K562 (cell line): ENCODE results near the gene POU2AF3. TPM values are rescaled to one million over a fixed set of nuclear protein-coding genes. Genes with fewer than 3 reads are reported as not detected.

ENCODE experiments used
- ATAC-seq: fragments of 200-7000 bp; cut with Tn5 transposase; 3 replicates; pipeline ENCODE4 v1.9.1; 2020; ENCODE audit warnings: moderate library complexity
- BruUV-seq: library from RNA; stranded (reverse); fragments of 400-500 nt; replicated peaks from 2 replicates; lab custom pipeline; 2021; lab: Mats Ljungman, UMichigan
- CTCF ChIA-PET: fragments of 300-600 bp; formaldehyde crosslinking; extraction: SDS; loops from one replicate; lab custom pipeline; 2021; ENCODE audit warnings: low intra/inter-chr PET ratio; lab: Yijun Ruan, JAX
- POLR2A ChIA-PET: fragments of 300-600, 350-650 bp; sonication (Branson Sonifier 250); formaldehyde crosslinking; extraction: SDS; loops from one replicate; lab custom pipeline; 2021; ENCODE audit warnings: antibody characterized with exemption, inconsistent platforms; lab: Yijun Ruan, JAX
- DNase-seq, 4 experiments: peaks; one replicate each; pipeline versions ENCODE4 v3.0.0 to v3.0.0-alpha.2; 2011 to 2018; ENCODE audit warnings: low spot score in 3 of 4, mixed read lengths in 3 of 4; ENCODE audit errors: extremely low read depth in 1 of 4
- FAIRE-seq: peaks from 2 replicates; lab custom pipeline; 2011; peaks lifted over from hg19 to GRCh38; lab: Jason Lieb, UNC
- H2AFZ ChIP-seq: 2 replicates; pipeline ENCODE4 v1.6.0; 2011; ENCODE audit warnings: low read depth, low read length, control low read depth, inconsistent platforms
- H3K27ac ChIP-seq: fragments of 200-600 bp; 3 replicates; pipeline ENCODE4 v1.8.0; 2011; ENCODE audit warnings: low read depth, mild to moderate bottlenecking, control low read depth, inconsistent platforms, low read length, moderate library complexity, mixed read lengths; ENCODE audit errors: extremely low read depth
- H3K27me3 ChIP-seq, 2 experiments: fragments of 300-600 bp in 1 of 2; 2 replicates in 1 of 2; 3 replicates in 1 of 2; pipeline versions ENCODE4 v1.6.0 to v1.8.0; 2011; ENCODE audit warnings: inconsistent platforms in 2 of 2, low read length in 2 of 2, mild to moderate bottlenecking in 1 of 2, mixed read lengths in 1 of 2, moderate library complexity in 1 of 2; ENCODE audit not compliant: control insufficient read depth in 2 of 2, insufficient read depth in 2 of 2
- H3K36me3 ChIP-seq: fragments of 300-600 bp; 3 replicates; pipeline ENCODE4 v1.8.0; 2011; ENCODE audit warnings: mild to moderate bottlenecking, low read length, inconsistent platforms; ENCODE audit not compliant: control insufficient read depth, insufficient read depth
- H3K4me1 ChIP-seq, 2 experiments: fragments of 200-600 bp in 1 of 2; replicated peaks in 1 of 2; 2 replicates in 1 of 2; 3 replicates in 1 of 2; pipeline versions ENCODE4 v1.5.1 to v1.8.0; 2011; ENCODE audit warnings: inconsistent platforms in 2 of 2, low read length in 2 of 2, mild to moderate bottlenecking in 1 of 2, mixed read lengths in 1 of 2, moderate library complexity in 1 of 2; ENCODE audit not compliant: control insufficient read depth in 2 of 2, insufficient read depth in 2 of 2
- H3K4me2 ChIP-seq: 2 replicates; pipeline ENCODE4 v1.6.1; 2011; ENCODE audit warnings: low read length, control low read depth, inconsistent platforms, mixed read lengths; ENCODE audit not compliant: insufficient read depth
- H3K4me3 ChIP-seq: fragments of 200-600 bp; sonication (generic), shearing (Covaris generic); 2 replicates; pipeline ENCODE4 v1.5.1; 2016; ENCODE audit warnings: control low read depth, inconsistent platforms
- H3K79me2 ChIP-seq: fragments of 200-600 bp; 3 replicates; pipeline ENCODE4 v1.8.0; 2011; ENCODE audit warnings: low read length, inconsistent platforms; ENCODE audit not compliant: control insufficient read depth, insufficient read depth
- H3K9ac ChIP-seq, 2 experiments: 2 replicates each; pipeline versions ENCODE4 v1.6.0 to v1.6.1; 2011; ENCODE audit warnings: low read depth in 2 of 2, low read length in 2 of 2, control low read depth in 1 of 2, inconsistent platforms in 1 of 2, mild to moderate bottlenecking in 1 of 2, mixed read lengths in 1 of 2; ENCODE audit not compliant: insufficient read depth in 1 of 2
- H3K9me1 ChIP-seq: one replicate; pipeline ENCODE4 v1.6.0; 2011; ENCODE audit warnings: inconsistent platforms, mild to moderate bottlenecking, low read length, moderate library complexity; ENCODE audit not compliant: control insufficient read depth, insufficient read depth
- H3K9me3 ChIP-seq: replicated peaks from 2 replicates; pipeline ENCODE4 v1.5.1; 2011; ENCODE audit warnings: low read depth, low read length, inconsistent platforms; ENCODE audit not compliant: control insufficient read depth, insufficient read depth
- H4K20me1 ChIP-seq: replicated peaks from 2 replicates; pipeline ENCODE4 v1.6.1; 2011; ENCODE audit warnings: low read length, inconsistent platforms, mixed read lengths; ENCODE audit not compliant: control insufficient read depth, insufficient read depth
- ADNP ChIP-seq: fragments of 200-800 bp; sonication (Bioruptor generic); IDR thresholded peaks from 2 replicates; pipeline ENCODE4 v1.6.1; 2016; ENCODE audit warnings: missing genetic modification characterization, missing compliant biosample characterization
- C11orf30 ChIP-seq: fragments of 450-650 bp; IDR thresholded peaks from 2 replicates; pipeline ENCODE4 v1.6.1; 2016; ENCODE audit warnings: low read depth, mild to moderate bottlenecking
- CBX1 ChIP-seq: sonication (generic); IDR thresholded peaks from 2 replicates; pipeline ENCODE4 v1.6.1; 2016; ENCODE audit warnings: antibody characterized with exemption, low read depth, mild to moderate bottlenecking
- MCM5 ChIP-seq: fragments of 450-650 bp; IDR thresholded peaks from 2 replicates; pipeline ENCODE4 v1.6.1; 2016; ENCODE audit warnings: low read depth
- TRIM24 ChIP-seq, 2 experiments: fragments of 450-650 bp; IDR thresholded peaks; 2 replicates each; pipeline ENCODE4 v1.6.1; 2016
- ZBTB7A ChIP-seq: IDR thresholded peaks from 2 replicates; pipeline ENCODE4 v1.6.1; 2011; ENCODE audit warnings: low read depth, mild to moderate bottlenecking, low read length, moderate library complexity, borderline replicate concordance; ENCODE audit not compliant: control insufficient read depth
- ZNF175 ChIP-seq: fragments of 200-800 bp; sonication (Bioruptor generic); IDR thresholded peaks from 2 replicates; pipeline ENCODE4 v1.6.1; 2016; ENCODE audit warnings: low read depth, mild to moderate bottlenecking, missing genetic modification characterization, missing compliant biosample characterization
- WGBS: fragments of 100-300 bp; shearing (Covaris generic); methylation state at CpG from one replicate; pipeline ENCODE4 v1.1.6; 2016; ENCODE audit warnings: low coverage, mixed read lengths; ENCODE audit not compliant: insufficient coverage; ENCODE audit errors: missing lambda C conversion rate; 5-methylcytosine and 5-hydroxymethylcytosine counted together
- in situ Hi-C: fragments of 300-500 bp; cut with MboI; formaldehyde crosslinking; loops from 4 replicates; pipeline ENCODE4 v1.15.0; 2018; ENCODE audit warnings: inconsistent platforms, mixed read lengths
- intact Hi-C: fragments of 100-400 bp; cut with micrococcal nuclease; formaldehyde crosslinking; loops from 2 replicates; pipeline ENCODE4 v1.14.2; 2022
- polyA plus RNA-seq, 8 experiments: library from polyadenylated mRNA; depleted of rRNA in 4 of 8; stranded (reverse) in 5 of 8; unstranded in 3 of 8; fragments of >200 nt; fragmentation: Nextera tagmentation in 2 of 8; fragmentation: Illumina TruSeq in 1 of 8; extraction: Ambion mirVana in 2 of 8; extraction: Trizol in 1 of 8; gene quantifications; 2 replicates each; pipeline versions ENCODE4 v1.2.1 to v1.2.3, GENCODE V29; 2011 to 2014; ENCODE audit warnings: inconsistent platforms in 1 of 8, missing spikeins in 1 of 8
- total RNA-seq, 7 experiments: library from RNA; depleted of rRNA in 6 of 7; stranded (reverse); fragments of >200 nt in 6 of 7; fragmentation: Illumina TruSeq in 2 of 7; extraction: Trizol in 2 of 7; gene quantifications; 2 replicates each; pipeline versions ENCODE4 v1.2.1 to v1.2.3, GENCODE V29; 2011 to 2021; ENCODE audit warnings: low replicate concordance in 1 of 7
- TF ChIP-seq, protein P1 (sequence below): sonication (generic); formaldehyde crosslinking; IDR thresholded peaks from 2 replicates; pipeline ENCODE4 v1.5.0; 2020; ENCODE audit warnings: missing genetic modification reagents
- TF ChIP-seq, protein P2 (sequence below): fragments of 250-450 bp; sonication (Bioruptor Pico); IDR thresholded peaks from 2 replicates; pipeline ENCODE4 v1.8.0; 2022; ENCODE audit warnings: inconsistent platforms

POU2AF3 gene
- total and polyA plus RNA-seq, 9 of the 15 experiments (the other 6 are each of a cell fraction or from before 2014, with no cell fraction given) = not detected

GRCh38 chr11:111351374-111352055 lies 53.2 kb downstream of the POU2AF3 start:
- H3K9me1 ChIP-seq = no peaks in the 10 kb centered on the region
- ChIA-PET POLR2A (no interaction called here), CTCF (no interaction called here)
- no peak overlapping the region for H2AFZ ChIP-seq
- 0% methylated on average over 10 of the region's 10 CpGs for WGBS
- BruUV-seq = no TSS peak
- intact Hi-C loops = loop anchor here (5.0 kb wide), 1 partner anchor 76 kb away; no protein-coding TSS in a partner anchor
- no peak overlapping the region for H3K9ac ChIP-seq
- no peaks in the 10 kb centered on the region for H3K27me3 ChIP-seq
- TF ChIP-seq CBX1 = no peak
- TF ChIP-seq, protein P1, sequence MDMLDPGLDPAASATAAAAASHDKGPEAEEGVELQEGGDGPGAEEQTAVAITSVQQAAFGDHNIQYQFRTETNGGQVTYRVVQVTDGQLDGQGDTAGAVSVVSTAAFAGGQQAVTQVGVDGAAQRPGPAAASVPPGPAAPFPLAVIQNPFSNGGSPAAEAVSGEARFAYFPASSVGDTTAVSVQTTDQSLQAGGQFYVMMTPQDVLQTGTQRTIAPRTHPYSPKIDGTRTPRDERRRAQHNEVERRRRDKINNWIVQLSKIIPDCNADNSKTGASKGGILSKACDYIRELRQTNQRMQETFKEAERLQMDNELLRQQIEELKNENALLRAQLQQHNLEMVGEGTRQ = no peak
- no peak for TF ChIP-seq ZNF175 (CRISPR knock-in tag)
- TF ChIP-seq C11orf30 = no peak
- TF ChIP-seq ADNP (tag) = no peak
- no peak for TF ChIP-seq ZBTB7A
- TF ChIP-seq, protein P2, sequence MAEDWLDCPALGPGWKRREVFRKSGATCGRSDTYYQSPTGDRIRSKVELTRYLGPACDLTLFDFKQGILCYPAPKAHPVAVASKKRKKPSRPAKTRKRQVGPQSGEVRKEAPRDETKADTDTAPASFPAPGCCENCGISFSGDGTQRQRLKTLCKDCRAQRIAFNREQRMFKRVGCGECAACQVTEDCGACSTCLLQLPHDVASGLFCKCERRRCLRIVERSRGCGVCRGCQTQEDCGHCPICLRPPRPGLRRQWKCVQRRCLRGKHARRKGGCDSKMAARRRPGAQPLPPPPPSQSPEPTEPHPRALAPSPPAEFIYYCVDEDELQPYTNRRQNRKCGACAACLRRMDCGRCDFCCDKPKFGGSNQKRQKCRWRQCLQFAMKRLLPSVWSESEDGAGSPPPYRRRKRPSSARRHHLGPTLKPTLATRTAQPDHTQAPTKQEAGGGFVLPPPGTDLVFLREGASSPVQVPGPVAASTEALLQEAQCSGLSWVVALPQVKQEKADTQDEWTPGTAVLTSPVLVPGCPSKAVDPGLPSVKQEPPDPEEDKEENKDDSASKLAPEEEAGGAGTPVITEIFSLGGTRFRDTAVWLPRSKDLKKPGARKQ (CRISPR knock-in tag) = no peak
- TF ChIP-seq MCM5 = no peak
- TF ChIP-seq TRIM24 (IDR thresholded peaks at IDR 0.05) = no peak
- H3K79me2 ChIP-seq = no peaks in the 10 kb centered on the region
- in situ Hi-C loops = no loop called here
- no peak for ATAC-seq
- DNase-seq = no peak
- no peaks in the 10 kb centered on the region for H4K20me1 ChIP-seq
- H3K36me3 ChIP-seq = no peaks in the 10 kb centered on the region
- H3K9me3 ChIP-seq = no peaks in the 10 kb centered on the region
- no peak overlapping the region for H3K4me3 ChIP-seq
- no peak overlapping the region for H3K4me2 ChIP-seq
- H3K27ac ChIP-seq = no peak overlapping the region
- no peak for FAIRE-seq
- H3K4me1 ChIP-seq = no peaks in the 10 kb centered on the region
